H1 (cell line): ENCODE measurements around the gene FSTL4. TPM values are rescaled to one million over a fixed set of nuclear protein-coding genes. Genes with fewer than 3 reads are reported as not detected.

Source experiments
- CTCF ChIA-PET: fragments of 300-600 bp; sonication (Branson Sonifier 250); formaldehyde crosslinking; loops from one replicate; lab custom pipeline; 2021; ENCODE audit not compliant: partially characterized antibody; lab: Charles Lee
- POLR2A ChIA-PET: fragments of 300-600 bp; sonication (Branson Sonifier 250); formaldehyde crosslinking; loops from one replicate; lab custom pipeline; 2021; ENCODE audit warnings: inconsistent platforms; ENCODE audit not compliant: partially characterized antibody; lab: Charles Lee
- DNase-seq, 2 experiments: peaks; one replicate each; pipeline versions ENCODE4 v3.0.0 to v3.0.0-alpha.2; 2010 to 2022; ENCODE audit warnings: low spot score in 2 of 2, low read depth in 1 of 2, mixed read lengths in 1 of 2
- FAIRE-seq: peaks from 2 replicates; lab custom pipeline; 2011; peaks lifted over from hg19 to GRCh38; lab: Jason Lieb, UNC
- H2AFZ ChIP-seq: 2 replicates; pipeline ENCODE4 v1.8.1; 2012; ENCODE audit warnings: low read length, inconsistent platforms
- H2AK5ac ChIP-seq: 2 replicates; pipeline ENCODE4 v1.6.1; 2013; ENCODE audit warnings: low read depth, low read length
- H2BK120ac ChIP-seq: replicated peaks from 2 replicates; pipeline ENCODE3; 2013; ENCODE audit warnings: low read depth, low read length, inconsistent platforms
- H2BK12ac ChIP-seq: 2 replicates; pipeline ENCODE4 v1.6.1; 2013; ENCODE audit warnings: low read depth, low read length
- H2BK15ac ChIP-seq: 2 replicates; pipeline ENCODE4 v1.6.1; 2013; ENCODE audit warnings: low read length
- H2BK20ac ChIP-seq: 2 replicates; pipeline ENCODE4 v1.6.1; 2013; ENCODE audit warnings: low read length
- H2BK5ac ChIP-seq: 2 replicates; pipeline ENCODE4 v1.6.1; 2013; ENCODE audit warnings: low read depth, low read length
- H3K14ac ChIP-seq: 2 replicates; pipeline ENCODE4 v1.6.1; 2013; ENCODE audit warnings: inconsistent platforms; ENCODE audit not compliant: insufficient read length
- H3K18ac ChIP-seq: 2 replicates; pipeline ENCODE4 v1.6.1; 2013; ENCODE audit warnings: low read length; ENCODE audit errors: extremely low read depth
- H3K23ac ChIP-seq: 2 replicates; pipeline ENCODE4 v1.6.1; 2013; ENCODE audit warnings: inconsistent platforms; ENCODE audit not compliant: insufficient read length
- H3K23me2 ChIP-seq: 2 replicates; pipeline ENCODE4 v1.6.1; 2013; ENCODE audit warnings: low read depth, low read length
- H3K27ac ChIP-seq: 2 replicates; pipeline ENCODE4 v1.6.1; 2011; ENCODE audit warnings: low read depth, low read length, inconsistent platforms
- H3K27me3 ChIP-seq, 4 experiments: replicated peaks in 1 of 4; 1 replicate in 1 of 4; 2 replicates in 3 of 4; pipeline versions ENCODE4 v1.6.1 to v1.8.1; 2011 to 2013; ENCODE audit warnings: low read length in 3 of 4, mild to moderate bottlenecking in 3 of 4, inconsistent platforms in 2 of 4, mixed read lengths in 2 of 4, moderate library complexity in 1 of 4; ENCODE audit not compliant: control insufficient read depth in 3 of 4, insufficient read depth in 3 of 4; ENCODE audit errors: extremely low read depth in 1 of 4
- H3K36me3 ChIP-seq, 4 experiments: 2 replicates each; pipeline versions ENCODE4 v1.6.1 to v1.8.1; 2011 to 2013; ENCODE audit warnings: mild to moderate bottlenecking in 4 of 4, low read length in 3 of 4, moderate library complexity in 2 of 4, control low read depth in 1 of 4, inconsistent platforms in 1 of 4; ENCODE audit not compliant: insufficient read depth in 4 of 4, control insufficient read depth in 2 of 4
- H3K4ac ChIP-seq: replicated peaks from 2 replicates; pipeline ENCODE3; 2013; ENCODE audit warnings: low read length, low read depth, mixed read lengths, inconsistent platforms; ENCODE audit not compliant: insufficient read length
- H3K4me1 ChIP-seq, 4 experiments: replicated peaks in 1 of 4; 1 replicate in 1 of 4; 2 replicates in 3 of 4; pipeline versions ENCODE4 v1.6.1 to v1.8.1; 2011 to 2013; ENCODE audit warnings: low read length in 3 of 4, inconsistent platforms in 2 of 4, mixed read lengths in 1 of 4; ENCODE audit not compliant: insufficient read depth in 4 of 4, control insufficient read depth in 3 of 4
- H3K4me2 ChIP-seq, 2 experiments: 2 replicates each; pipeline versions ENCODE4 v1.6.1 to v1.8.1; 2011 to 2013; ENCODE audit warnings: low read depth in 2 of 2, low read length in 2 of 2, control low read depth in 1 of 2, inconsistent platforms in 1 of 2, mild to moderate bottlenecking in 1 of 2; ENCODE audit not compliant: insufficient read depth in 1 of 2
- H3K4me3 ChIP-seq, 4 experiments: fragments of 200-600, 300-600 bp in 1 of 4; sonication (generic), shearing (Covaris generic), sonication (Bioruptor Twin) in 1 of 4; 2 replicates each; pipeline versions ENCODE4 v1.5.1 to v1.8.1; 2011 to 2016; ENCODE audit warnings: low read length in 4 of 4, low read depth in 3 of 4, control low read depth in 2 of 4, inconsistent platforms in 2 of 4, mild to moderate bottlenecking in 2 of 4, mixed read lengths in 1 of 4, moderate library complexity in 1 of 4; ENCODE audit not compliant: insufficient read depth in 2 of 4; ENCODE audit errors: extremely low read depth in 1 of 4
- H3K56ac ChIP-seq: replicated peaks from 2 replicates; pipeline ENCODE3; 2013; ENCODE audit warnings: low read depth, mild to moderate bottlenecking, mixed read lengths, low read length, inconsistent platforms; ENCODE audit not compliant: insufficient read length
- H3K79me1 ChIP-seq: 2 replicates; pipeline ENCODE4 v1.6.1; 2013; ENCODE audit warnings: low read depth, low read length, control low read depth
- H3K79me2 ChIP-seq, 2 experiments: 2 replicates each; pipeline versions ENCODE4 v1.6.1 to v1.8.1; 2012 to 2013; ENCODE audit warnings: low read length in 2 of 2, mild to moderate bottlenecking in 2 of 2, inconsistent platforms in 1 of 2; ENCODE audit not compliant: insufficient read depth in 2 of 2, control insufficient read depth in 1 of 2
- H3K9ac ChIP-seq, 4 experiments: replicated peaks in 1 of 4; 1 replicate in 1 of 4; 2 replicates in 3 of 4; pipeline versions ENCODE4 v1.6.1 to v1.8.1; 2011 to 2013; ENCODE audit warnings: low read depth in 3 of 4, low read length in 3 of 4, control low read depth in 2 of 4, mild to moderate bottlenecking in 2 of 4, moderate library complexity in 2 of 4, inconsistent platforms in 1 of 4; ENCODE audit errors: extremely low read depth in 1 of 4
- H3K9me3 ChIP-seq, 2 experiments: 2 replicates each; pipeline versions ENCODE4 v1.6.1 to v1.8.1; 2012 to 2013; ENCODE audit warnings: mild to moderate bottlenecking in 2 of 2, moderate library complexity in 2 of 2, control low read depth in 1 of 2, inconsistent platforms in 1 of 2, low read depth in 1 of 2, low read length in 1 of 2, mixed read lengths in 1 of 2; ENCODE audit not compliant: insufficient read depth in 2 of 2
- H4K20me1 ChIP-seq, 2 experiments: replicated peaks in 1 of 2; 2 replicates each; pipeline versions ENCODE3 to v1.8.1; 2011 to 2013; ENCODE audit warnings: inconsistent platforms in 2 of 2, low read length in 2 of 2, mild to moderate bottlenecking in 1 of 2; ENCODE audit not compliant: insufficient read depth in 2 of 2, control insufficient read depth in 1 of 2
- H4K5ac ChIP-seq: 2 replicates; pipeline ENCODE4 v1.6.1; 2013; ENCODE audit warnings: low read length, low read depth, mixed read lengths, inconsistent platforms; ENCODE audit not compliant: insufficient read length
- H4K8ac ChIP-seq: 2 replicates; pipeline ENCODE4 v1.8.0; 2013; ENCODE audit warnings: mild to moderate bottlenecking, moderate library complexity, low read length, inconsistent platforms; ENCODE audit not compliant: insufficient read depth; ENCODE audit errors: extremely low read depth
- H4K91ac ChIP-seq: replicated peaks from 2 replicates; pipeline ENCODE3; 2013; ENCODE audit warnings: low read length, mixed read lengths, inconsistent platforms; ENCODE audit not compliant: insufficient read length
- ATF2 ChIP-seq: IDR thresholded peaks from 2 replicates; pipeline ENCODE4 v1.6.1; 2012; ENCODE audit warnings: low read length, inconsistent platforms
- ATF3 ChIP-seq: IDR thresholded peaks from 2 replicates; pipeline ENCODE4 v1.6.1; 2011; ENCODE audit warnings: low read depth, mild to moderate bottlenecking, low read length; ENCODE audit not compliant: insufficient read depth
- BRCA1 ChIP-seq: IDR thresholded peaks from 2 replicates; pipeline ENCODE4 v1.6.1; 2012; ENCODE audit warnings: low read depth, low read length, improper control_type of control experiment
- GTF2F1 ChIP-seq: IDR thresholded peaks from 2 replicates; pipeline ENCODE4 v1.6.1; 2012; ENCODE audit warnings: low read depth, low read length, improper control_type of control experiment, borderline replicate concordance
- HDAC6 ChIP-seq: IDR thresholded peaks from one replicate; pipeline ENCODE4 v1.7.1; 2012; ENCODE audit warnings: low read depth, mild to moderate bottlenecking, inconsistent platforms, low read length, moderate library complexity
- JUND ChIP-seq: IDR thresholded peaks from 2 replicates; pipeline ENCODE4 v1.6.1; 2011; ENCODE audit warnings: mild to moderate bottlenecking, improper control_type of control experiment, low read length
- KDM5A ChIP-seq: fragments of 200-600 bp; IDR thresholded peaks from 2 replicates; pipeline ENCODE4 v1.7.1; 2012; ENCODE audit warnings: mild to moderate bottlenecking, low read length, inconsistent platforms, mixed read lengths
- MAFK ChIP-seq: IDR thresholded peaks from 2 replicates; pipeline ENCODE4 v1.6.1; 2012; ENCODE audit warnings: low read depth, mild to moderate bottlenecking, improper control_type of control experiment, low read length
- POU5F1 ChIP-seq: IDR thresholded peaks from 2 replicates; pipeline ENCODE4 v1.6.1; 2011; ENCODE audit warnings: low read depth, mild to moderate bottlenecking, low read length, moderate library complexity
- SAP30 ChIP-seq: fragments of 300-600 bp; sonication (generic); IDR thresholded peaks from 2 replicates; pipeline ENCODE4 v1.7.1; 2012; ENCODE audit warnings: low read length, moderate library complexity, mild to moderate bottlenecking, inconsistent platforms; ENCODE audit not compliant: insufficient read depth, insufficient replicate concordance
- SP4 ChIP-seq: IDR thresholded peaks from 2 replicates; pipeline ENCODE4 v1.6.1; 2012; ENCODE audit warnings: low read length, inconsistent platforms
- SUZ12 ChIP-seq: fragments of 200-600 bp; sonication (generic); IDR thresholded peaks from 2 replicates; pipeline ENCODE4 v1.6.1; 2012; ENCODE audit warnings: mild to moderate bottlenecking, inconsistent platforms, low read length, moderate library complexity, mixed read lengths
- TAF7 ChIP-seq: optimal IDR thresholded peaks from 2 replicates; pipeline ENCODE3; 2011; ENCODE audit warnings: low read depth, mild to moderate bottlenecking, inconsistent platforms, low read length, moderate library complexity, borderline replicate concordance
- YY1 ChIP-seq: IDR thresholded peaks from 2 replicates; pipeline ENCODE4 v1.6.1; 2011; ENCODE audit warnings: low read depth, mild to moderate bottlenecking, low read length
- polyA plus RNA-seq, 7 experiments: library from polyadenylated mRNA; depleted of rRNA in 3 of 7; stranded (reverse) in 5 of 7; unstranded in 2 of 7; fragments of >200 nt in 5 of 7; fragments of 200-250 nt in 2 of 7; gene quantifications; 1 replicate in 5 of 7; 2 replicates in 1 of 7; 4 replicates in 1 of 7; pipeline versions ENCODE4 v1.2.1 to v1.2.3, GENCODE V29; 2011 to 2013; ENCODE audit warnings: missing spikeins in 2 of 7, mixed read lengths in 2 of 7
- total RNA-seq: library from RNA; stranded (reverse); fragmentation: NEBNext Ultra II Directional; extraction: Animal tissue kit (Norgen Biotek cat#: 25700); gene quantifications from 2 replicates; pipeline ENCODE4 v1.2.1, GENCODE V29; 2021

The FSTL4 gene
- total and polyA plus RNA-seq, 2 of the 8 experiments (the other 6 are each of a cell fraction or from before 2014, with no cell fraction given), result 3.1 to 4.1 TPM

GRCh38 chr5:133434336-133434735, 178.0 kb downstream of the FSTL4 start:
- Histone ChIP-seq H3K4me2 (no peak overlapping the region), H3K36me3 (no peaks in the 10 kb centered on the region), H3K14ac (no peak overlapping the region), H2BK12ac (no peak overlapping the region), H2AK5ac (no peak overlapping the region), H3K79me2 (no peaks in the 10 kb centered on the region), H3K9me3 (no peaks in the 10 kb centered on the region), H3K4ac (no peak overlapping the region), H3K4me1 (no peaks in the 10 kb centered on the region), H4K20me1 (no peaks in the 10 kb centered on the region), H3K23ac (no peak overlapping the region), H2BK120ac (no peak overlapping the region), H2BK5ac (no peak overlapping the region), H3K18ac (no peak overlapping the region), H3K4me3 (no peak overlapping the region), H3K56ac (no peak overlapping the region), H4K91ac (no peak overlapping the region), H3K27ac (no peak overlapping the region), H3K27me3 (no peaks in the 10 kb centered on the region), H3K23me2 (no peaks in the 10 kb centered on the region), H4K5ac (no peak overlapping the region), H2BK20ac (no peak overlapping the region), H4K8ac (no peak overlapping the region), H3K79me1 (no peaks in the 10 kb centered on the region; the same call in 1 of the 2 replicates), H2AFZ (no peak overlapping the region), H3K9ac (no peak overlapping the region), H2BK15ac (no peak overlapping the region)
- CTCF ChIA-PET, result interaction anchor here (0.9 to 2.4 kb wide), 6 partner anchors 10 to 92 kb away, joined by 3 to 11 read pairs (median 4); no protein-coding TSS in a partner anchor
- POLR2A ChIA-PET, result no interaction called here
- FAIRE-seq, result no peak
- no peak for DNase-seq
- TF ChIP-seq BRCA1 (no peak), POU5F1 (no peak), ATF3 (no peak), GTF2F1 (no peak), MAFK (no peak), SP4 (no peak), YY1 (no peak), SAP30 (no peak), ATF2 (no peak), KDM5A (no peak), TAF7 (no peak), SUZ12 (no peak), JUND (no peak), HDAC6 (no peak)
